Measurements from ENCODE around the gene FDX2.

DNA sequence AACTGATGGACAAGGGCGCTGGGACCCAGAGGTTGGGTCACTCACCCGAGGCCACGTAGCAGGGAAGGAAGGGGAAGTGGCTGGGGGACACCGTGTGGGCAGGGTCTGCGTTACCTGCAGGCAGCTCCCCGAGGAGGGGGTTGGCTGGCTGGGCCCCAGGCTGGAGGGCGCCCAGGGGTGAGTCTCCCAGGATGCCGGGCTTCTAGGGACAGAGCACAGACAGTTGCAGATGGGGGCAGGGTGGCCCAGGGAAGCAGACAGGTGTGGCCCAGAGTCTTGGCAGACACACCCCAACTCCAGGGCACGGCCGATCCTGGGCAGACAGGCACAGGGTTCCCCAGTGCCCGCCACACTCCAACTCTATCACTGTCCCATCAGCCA lies 5.6 kb upstream of the FDX2 start:
- no peak for TF ChIP-seq CTCF (IDR thresholded peaks at IDR 0.05)
- TF ChIP-seq POLR2A (IDR thresholded peaks at IDR 0.05), result no peak
- no peak for TF ChIP-seq EP300 (IDR thresholded peaks at IDR 0.05)

All from ovary (tissue), 3 donors.